HG02885 (cell line): ENCODE results near the gene COL4A2.
"Not testable (repeated sequence)": the region's sequence is repeated elsewhere in the genome, so short reads cannot be mapped to it uniquely, and the experiment has no call there.

Experiments used
- ATAC-seq: cut with Tn5 transposase; IDR thresholded peaks from one replicate; pipeline ENCODE4 v1.9.1; 2021; ENCODE audit warnings: mild to moderate bottlenecking; ENCODE audit not compliant: unreplicated experiment, poor library complexity

COL4A2 gene

GRCh38 chr13:110520431-110521295 lies 213.6 kb downstream of the COL4A2 start:
- ATAC-seq: no peak

DNA sequence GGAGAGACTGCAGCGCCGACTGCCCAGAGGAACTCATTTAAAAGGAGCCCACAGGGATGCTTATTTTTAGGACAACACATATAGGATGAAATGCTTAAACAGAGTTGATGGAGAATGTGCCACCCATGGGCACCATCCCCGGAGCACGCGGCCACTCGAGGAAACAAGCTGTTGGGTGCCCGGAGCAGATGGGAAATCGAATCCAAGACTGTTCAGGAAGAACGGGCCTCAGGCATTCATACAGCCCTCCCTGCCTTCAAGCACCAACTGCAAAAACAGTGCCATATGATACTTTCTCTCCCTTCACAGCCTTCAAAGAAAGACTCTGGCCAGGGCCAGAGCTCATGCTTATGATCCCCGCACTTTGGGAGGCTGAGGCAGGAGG lies 214.2 kb downstream of the COL4A2 start:
- no peak for ATAC-seq

- ATAC-seq: peak; percentile 47
Observed at GRCh38 chr13:110521946-110522345, 214.9 kb downstream of the COL4A2 start.

GRCh38 chr13:110522721-110523120 lies 215.6 kb downstream of the COL4A2 start:
- no peak for ATAC-seq

DNA sequence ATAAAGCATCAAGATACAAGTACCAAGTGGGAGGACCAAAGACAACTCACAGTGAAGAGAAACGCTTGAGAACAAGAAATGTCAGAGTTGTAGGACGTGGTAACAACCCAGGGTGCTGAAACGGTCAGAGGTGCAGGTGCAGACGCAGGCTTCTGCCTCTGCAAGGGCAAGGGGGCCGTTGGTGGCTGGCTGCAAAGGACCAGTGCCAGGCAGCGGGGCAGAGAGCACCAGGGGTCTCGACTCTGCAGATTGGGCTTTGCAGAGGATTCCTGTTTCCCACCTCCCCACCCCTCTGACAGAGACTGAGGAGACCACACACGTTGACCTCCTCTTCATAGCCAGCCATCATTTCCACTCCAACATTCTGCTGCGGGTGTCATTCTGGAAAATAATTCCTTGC lies 216.1 kb downstream of the COL4A2 start:
- no peak for ATAC-seq

GRCh38 chr13:110523838-110524540 lies 216.9 kb downstream of the COL4A2 start:
- ATAC-seq: no peak

GRCh38 chr13:110524541-110525257 lies 217.6 kb downstream of the COL4A2 start:
- ATAC-seq: no peak

DNA sequence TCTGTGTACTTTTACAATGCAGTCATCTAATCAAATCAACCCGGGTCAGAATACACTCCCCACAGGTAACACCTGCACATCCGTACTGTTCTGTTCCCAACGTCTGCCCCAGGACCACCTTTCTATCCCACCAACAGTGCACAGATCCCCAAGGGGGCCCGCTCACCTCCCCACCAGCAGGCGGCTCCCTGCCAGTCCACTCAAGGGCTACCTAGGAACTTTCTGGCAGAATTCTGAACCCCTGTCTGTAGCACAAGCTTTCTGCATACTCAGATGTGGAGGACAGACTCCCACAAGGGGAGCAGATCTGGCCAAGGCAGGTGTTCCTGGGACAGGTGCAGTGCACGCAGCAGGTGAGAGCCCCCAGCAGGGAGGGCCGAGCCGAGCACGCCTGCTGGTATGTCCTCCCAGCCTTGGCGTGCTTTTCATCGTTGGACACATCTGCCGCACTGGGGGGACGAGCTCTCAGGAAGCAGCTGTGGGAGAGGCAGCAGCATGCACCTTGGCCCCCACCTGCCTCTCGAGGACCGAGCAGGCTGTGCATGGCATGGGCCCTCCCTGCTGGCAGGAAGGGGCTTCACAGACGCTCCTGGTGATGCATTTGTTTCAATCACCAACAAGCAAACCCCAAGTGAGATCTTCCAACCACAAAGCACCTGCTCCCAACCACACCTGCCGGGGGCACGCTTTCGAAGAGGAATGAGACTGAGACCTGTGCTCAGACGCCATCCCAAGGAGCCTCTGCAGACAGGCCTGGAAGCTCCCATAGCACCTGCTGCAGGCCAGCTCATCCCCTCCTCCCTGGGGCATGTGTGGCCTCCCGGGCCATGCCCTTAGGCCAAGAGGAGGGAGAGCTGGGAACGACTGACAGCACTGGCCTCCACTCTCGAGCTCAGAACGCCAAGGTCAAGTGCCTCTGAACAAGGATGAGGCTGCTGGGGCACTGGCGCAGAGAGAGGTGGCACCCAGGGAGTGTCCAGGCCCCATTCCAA lies 218.5 kb downstream of the COL4A2 start:
- ATAC-seq: peak; percentile 83

DNA sequence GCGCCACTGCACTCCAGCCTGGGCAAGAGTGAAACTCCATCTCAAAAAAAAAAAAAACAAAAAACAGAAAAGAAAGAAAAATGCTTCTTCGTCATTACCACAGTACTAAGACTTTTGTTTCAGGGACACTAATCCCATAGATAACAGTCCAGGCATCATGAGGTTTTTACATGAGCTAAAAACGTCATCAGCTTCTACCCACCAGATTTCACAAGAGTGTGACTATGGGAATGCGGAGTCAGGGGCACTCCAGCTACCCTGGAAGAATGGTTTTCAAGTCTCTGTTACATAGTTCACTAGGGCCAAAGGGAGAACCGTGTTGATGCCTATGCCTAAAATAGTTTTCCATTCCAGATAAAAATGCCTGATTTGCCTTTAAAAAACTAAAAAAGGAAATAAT lies 221.3 kb downstream of the COL4A2 start:
- no peak for ATAC-seq

DNA sequence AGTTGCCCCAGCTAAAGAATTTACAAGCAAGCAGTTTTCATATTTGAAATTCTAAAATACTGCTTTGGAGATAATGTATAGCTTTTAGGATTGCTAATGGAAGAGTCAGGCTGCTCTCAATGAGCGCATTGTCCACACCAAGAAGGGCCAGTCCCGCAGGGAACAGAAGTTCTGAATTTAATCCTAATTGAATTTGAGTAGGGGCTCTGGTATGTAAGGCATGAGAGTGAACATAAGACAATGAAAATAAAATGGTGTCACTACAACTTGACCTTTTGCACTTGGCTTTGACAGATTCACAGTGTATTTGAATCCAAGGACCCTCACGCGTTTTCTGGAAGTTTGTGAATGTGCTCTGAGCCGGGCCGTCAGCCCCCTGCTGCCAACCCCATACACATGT lies 221.8 kb downstream of the COL4A2 start:
- no peak for ATAC-seq

GRCh38 chr13:110529522-110530311 lies 222.6 kb downstream of the COL4A2 start:
- no peak for ATAC-seq

DNA sequence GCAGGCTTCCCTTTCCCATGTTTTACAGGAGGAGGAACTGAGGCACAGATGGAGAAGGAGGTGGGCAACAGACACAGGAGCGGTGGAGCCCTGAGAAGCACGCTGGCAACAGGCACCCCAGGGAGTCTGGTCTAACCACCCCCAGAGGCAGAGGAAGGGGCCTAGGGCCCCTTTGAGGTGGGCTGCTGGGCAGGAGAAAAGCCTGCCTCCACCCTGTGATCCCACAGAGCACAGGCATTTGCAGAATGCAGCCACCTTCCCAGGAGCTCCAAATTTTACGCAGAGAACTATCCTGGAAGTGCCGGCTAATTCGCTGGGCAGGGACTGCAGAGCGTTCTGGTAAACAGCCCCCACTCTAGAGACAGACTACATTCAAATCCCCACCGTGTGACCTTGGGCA lies 224.0 kb downstream of the COL4A2 start:
- ATAC-seq: no peak

GRCh38 chr13:110531671-110532083 lies 224.6 kb downstream of the COL4A2 start:
- ATAC-seq: no peak

DNA sequence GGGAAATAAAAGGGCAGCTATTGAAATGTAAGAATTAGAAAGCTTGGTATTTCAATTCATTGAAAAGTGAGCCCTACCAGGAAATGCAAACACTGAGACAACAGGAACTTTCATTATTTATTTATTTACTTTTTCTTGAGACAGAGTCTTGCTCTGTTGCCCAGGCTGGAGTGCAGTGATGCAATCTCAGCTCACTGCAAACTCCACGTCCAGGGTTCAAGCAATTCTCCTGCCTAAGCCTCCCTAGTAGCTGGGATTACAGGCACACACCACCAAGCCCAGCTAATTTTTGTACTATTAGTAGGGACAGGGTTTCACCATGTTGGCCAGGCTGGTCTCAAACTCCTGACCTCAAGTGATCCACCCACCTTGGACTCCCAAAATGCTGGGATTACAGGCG lies 225.2 kb downstream of the COL4A2 start:
- not testable (repeated sequence) for ATAC-seq

GRCh38 chr13:110533771-110534670 lies 226.9 kb downstream of the COL4A2 start:
- ATAC-seq: no peak

GRCh38 chr13:110535526-110535925 lies 228.4 kb downstream of the COL4A2 start:
- ATAC-seq: no peak

GRCh38 chr13:110536006-110536693 lies 229.1 kb downstream of the COL4A2 start:
- peak; percentile 61 for ATAC-seq
